ENCODE results near the gene ACTR5. TPM values are rescaled to one million over a fixed set of nuclear protein-coding genes. Genes with fewer than 3 reads are reported as not detected.

The ACTR5 gene
- polyA plus RNA-seq, 1 donor from 2014 or later, result 23.3 TPM

Small RNA genes lying within 50 kb of the gene (small RNA-seq; reads per million reads assigned to genes)
- 0 reads per million in 3 experiments for gene RF00017

Other genes with a start within 250 kb of the ACTR5 start
- gene ADIG, start 167.3 kb upstream of the ACTR5 start, polyA plus RNA-seq, result not detected in 2 replicates
- 0.61 TPM in 1 of 2 replicates, not detected in the other for gene ARHGAP40, start 146.7 kb upstream of the ACTR5 start, polyA plus RNA-seq
- gene SLC32A1, start 24.0 kb upstream of the ACTR5 start, polyA plus RNA-seq, result 36.2 and 40.0 TPM in 2 replicates
- gene PPP1R16B, start 57.2 kb downstream of the ACTR5 start, polyA plus RNA-seq, result 1.9 and 2.2 TPM in 2 replicates
- gene FAM83D, start 178.0 kb downstream of the ACTR5 start, polyA plus RNA-seq, result 0.48 and 2.4 TPM in 2 replicates
- gene DHX35, start 213.9 kb downstream of the ACTR5 start, polyA plus RNA-seq, result 21.3 and 24.9 TPM in 2 replicates

Measured in neural cell (in vitro differentiated cells).